CD4-positive, alpha-beta memory T cell (primary cell): ENCODE results near the gene NCEH1. TPM values are rescaled to one million over a fixed set of nuclear protein-coding genes. Genes with fewer than 3 reads are reported as not detected.

Experiments
- CTCF ChIA-PET: fragments of 350-600 bp; sonication (Branson Sonifier 250); formaldehyde crosslinking; loops from one replicate; lab custom pipeline; 2021; ENCODE audit warnings: inconsistent platforms; ENCODE audit not compliant: partially characterized antibody; lab: Charles Lee
- POLR2A ChIA-PET: fragments of 350-600 bp; sonication (Branson Sonifier 250); formaldehyde crosslinking; loops from one replicate; lab custom pipeline; 2021; ENCODE audit not compliant: partially characterized antibody; lab: Charles Lee
- DNase-seq, 5 donors: peaks; one replicate each; pipeline versions ENCODE4 v3.0.0 to v3.0.0-alpha.2; 2020 to 2022; ENCODE audit warnings: mixed read lengths in 1 of 5
- H3K27ac ChIP-seq: one replicate; pipeline ENCODE4 v1.7.0; 2013; ENCODE audit warnings: low read depth, low read length
- H3K27me3 ChIP-seq: 2 replicates; pipeline ENCODE4 v1.7.0; 2013; ENCODE audit warnings: mild to moderate bottlenecking, low read length, moderate library complexity; ENCODE audit not compliant: insufficient read depth
- H3K36me3 ChIP-seq: 2 replicates; pipeline ENCODE4 v1.7.0; 2013; ENCODE audit warnings: mild to moderate bottlenecking, low read length, moderate library complexity; ENCODE audit not compliant: insufficient read depth
- H3K4me1 ChIP-seq: 2 replicates; pipeline ENCODE4 v1.7.0; 2013; ENCODE audit warnings: mild to moderate bottlenecking, low read length, moderate library complexity; ENCODE audit not compliant: insufficient read depth
- H3K4me3 ChIP-seq, 2 donors: one replicate each; pipeline ENCODE4 v1.7.0; 2013; ENCODE audit warnings: low read length in 2 of 2, mild to moderate bottlenecking in 1 of 2
- H3K9me3 ChIP-seq, 2 donors: one replicate each; pipeline ENCODE4 v1.7.0; 2013; ENCODE audit warnings: low read length in 2 of 2, control low read depth in 1 of 2; ENCODE audit not compliant: control insufficient read depth in 1 of 2
- H3K27ac Mint-ChIP-seq, 7 donors: one replicate each; pipeline ENCODE4 v1.8.0; 2020 to 2021; ENCODE audit warnings: mixed read lengths in 7 of 7, mild to moderate bottlenecking in 6 of 7, inconsistent platforms in 3 of 7, moderate library complexity in 3 of 7
- H3K27me3 Mint-ChIP-seq, 2 donors: one replicate each; pipeline ENCODE4 v1.8.0; 2020 to 2021; ENCODE audit warnings: mixed read lengths in 2 of 2
- H3K36me3 Mint-ChIP-seq, 2 donors: one replicate each; pipeline ENCODE4 v1.8.0; 2020 to 2021; ENCODE audit warnings: mixed read lengths in 2 of 2, inconsistent platforms in 1 of 2, mild to moderate bottlenecking in 1 of 2
- H3K4me1 Mint-ChIP-seq, 4 donors: one replicate each; pipeline ENCODE4 v1.8.0; 2020 to 2021; ENCODE audit warnings: mixed read lengths in 4 of 4, mild to moderate bottlenecking in 1 of 4
- H3K4me3 Mint-ChIP-seq, 8 donors: one replicate each; pipeline ENCODE4 v1.8.0; 2020 to 2021; ENCODE audit warnings: mixed read lengths in 8 of 8, mild to moderate bottlenecking in 7 of 8, moderate library complexity in 6 of 8, inconsistent platforms in 3 of 8
- H3K9me3 Mint-ChIP-seq, 8 donors: one replicate each; pipeline ENCODE4 v1.8.0; 2020 to 2021; ENCODE audit warnings: mixed read lengths in 8 of 8, mild to moderate bottlenecking in 5 of 8, inconsistent platforms in 3 of 8, moderate library complexity in 1 of 8
- intact Hi-C: fragments of 100-400 bp; cut with micrococcal nuclease; formaldehyde crosslinking; loops from one replicate; pipeline ENCODE4 v1.15.1; 2023
- polyA plus RNA-seq, 2 donors: library from polyadenylated mRNA; unstranded; fragments of 300-500 nt; fragmentation: Illumina TruSeq; gene quantifications; one replicate each; pipeline ENCODE4 v1.2.3, GENCODE V29; 2021
- total RNA-seq, 2 experiments: library from RNA; stranded (reverse); gene quantifications; one replicate each; pipeline ENCODE4 v1.2.3, GENCODE V29; 2021

The NCEH1 gene
- total and polyA plus RNA-seq, 4 experiments from 2014 or later: 2.1 to 5.1 (median 3.4) TPM

DNA sequence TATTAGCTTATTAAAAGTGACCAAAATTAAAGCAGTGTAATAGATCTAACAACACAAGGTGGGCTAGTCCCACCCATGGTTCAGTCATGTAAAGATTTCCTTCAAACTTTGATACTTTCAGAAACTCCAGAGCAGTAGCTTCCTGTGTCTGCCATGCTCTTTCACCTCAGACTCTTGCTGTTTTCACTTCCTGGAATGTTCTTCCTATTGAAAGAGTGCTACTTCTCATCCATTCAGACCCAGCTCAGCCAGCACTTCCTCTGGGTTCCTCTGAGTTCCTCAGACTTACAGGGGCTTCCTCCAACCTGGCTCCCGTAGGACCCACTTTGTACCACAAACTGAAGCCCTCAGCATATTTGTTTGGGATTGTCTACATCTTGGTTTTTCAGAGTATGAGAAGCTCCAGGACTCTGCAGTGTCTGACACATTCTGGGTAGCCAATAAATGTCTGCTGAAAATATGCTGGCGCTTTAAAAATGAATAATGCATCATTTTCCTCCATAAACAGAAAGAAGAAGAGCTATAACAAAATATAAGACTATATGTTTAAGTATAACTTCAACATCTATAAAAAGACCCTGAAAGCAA is 18.0 kb downstream of the NCEH1 start:
- no peak overlapping the region for H3K27ac ChIP-seq
- CTCF ChIA-PET: interaction anchor here (0.6 to 3.7 kb wide), 7 partner anchors 10 to 361 kb away, joined by 3 to 21 read pairs (median 4); no protein-coding TSS in a partner anchor
- no peaks in the 10 kb centered on the region for H3K9me3 Mint-ChIP-seq
- H3K27me3 Mint-ChIP-seq: no peaks in the 10 kb centered on the region
- intact Hi-C loops: no loop called here
- DNase-seq: no peak
- no peak overlapping the region for H3K27ac Mint-ChIP-seq
- H3K4me3 ChIP-seq: no peak overlapping the region
- peaks cover 6% of the 10 kb centered on the region for H3K4me1 ChIP-seq
- no peaks in the 10 kb centered on the region for H3K36me3 ChIP-seq
- POLR2A ChIA-PET: no interaction called here
- H3K9me3 ChIP-seq: no peaks in the 10 kb centered on the region
- H3K4me1 Mint-ChIP-seq: peaks cover 3 to 13% (median 7%) of the 10 kb centered on the region in 4 donors
- H3K27me3 ChIP-seq: no peaks in the 10 kb centered on the region
- no peak overlapping the region for H3K4me3 Mint-ChIP-seq
- H3K36me3 Mint-ChIP-seq: no peaks in the 10 kb centered on the region

DNA sequence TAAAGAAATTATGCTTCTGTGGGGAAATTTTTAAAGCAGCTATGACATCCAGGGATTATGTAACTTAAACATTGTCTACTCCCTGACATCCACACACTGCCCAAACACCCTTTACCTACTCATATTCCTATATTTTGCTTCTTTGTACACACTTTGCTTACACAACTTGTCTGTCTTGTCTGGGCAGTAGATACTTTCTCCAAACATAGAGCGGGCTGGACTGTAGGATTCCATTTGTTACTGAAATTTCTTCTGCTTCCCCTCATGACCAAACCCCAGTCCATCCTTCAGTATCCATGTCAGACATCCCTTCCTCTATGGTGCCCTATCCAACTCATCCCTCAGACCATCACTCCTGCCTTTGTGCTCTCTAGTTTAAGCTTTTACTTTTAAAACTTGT is 19.9 kb downstream of the NCEH1 start:
- CTCF ChIA-PET: interaction anchor here (1.0 to 3.7 kb wide), 4 partner anchors 14 to 22 kb away, joined by 3 to 21 read pairs (median 10); partner anchors contain the start of gene NCEH1

DNA sequence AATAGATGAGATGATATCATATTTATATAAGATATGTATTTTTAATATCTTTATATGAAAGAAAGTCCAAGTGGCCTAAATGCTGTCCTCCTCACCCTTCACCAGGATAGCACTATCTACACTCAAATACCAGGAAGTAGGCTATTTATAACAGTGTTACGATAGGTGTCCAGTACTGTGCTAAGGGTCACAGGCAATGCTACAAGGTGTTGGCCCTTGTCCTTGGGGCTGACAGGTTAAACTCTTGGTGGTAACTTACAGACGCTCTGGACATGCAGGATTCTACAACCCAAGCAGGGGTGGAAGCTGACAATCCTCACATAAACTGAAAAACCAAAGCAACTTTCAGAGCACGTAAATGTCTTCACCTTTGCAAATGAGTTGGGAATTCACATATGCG is 22.3 kb downstream of the NCEH1 start:
- no peak overlapping the region for H3K27ac ChIP-seq
- H3K27me3 Mint-ChIP-seq: no peaks in the 10 kb centered on the region
- ChIA-PET CTCF (interaction anchor here (0.7 to 4.0 kb wide), 5 partner anchors 9 to 228 kb away, joined by 3 to 21 read pairs (median 4); no protein-coding TSS in a partner anchor), POLR2A (no interaction called here)
- intact Hi-C loops: no loop called here
- H3K36me3 ChIP-seq: no peaks in the 10 kb centered on the region
- no peak overlapping the region for H3K27ac Mint-ChIP-seq
- H3K4me1 ChIP-seq: peaks cover 6% of the 10 kb centered on the region
- no peaks in the 10 kb centered on the region for H3K9me3 ChIP-seq
- no peaks in the 10 kb centered on the region for H3K36me3 Mint-ChIP-seq
- no peak overlapping the region for H3K4me3 ChIP-seq
- H3K4me3 Mint-ChIP-seq: no peak overlapping the region
- peaks cover 3 to 14% (median 9%) of the 10 kb centered on the region in 4 donors for H3K4me1 Mint-ChIP-seq
- no peak for DNase-seq
- no peaks in the 10 kb centered on the region for H3K9me3 Mint-ChIP-seq
- no peaks in the 10 kb centered on the region for H3K27me3 ChIP-seq

More for the DNA sequence above, 19.9 kb downstream of the NCEH1 start:
- H3K27me3 ChIP-seq: no peaks in the 10 kb centered on the region
- intact Hi-C loops: no loop called here
- no peaks in the 10 kb centered on the region for H3K36me3 ChIP-seq
- Mint-ChIP-seq H3K4me1 (peaks cover 3 to 13% (median 8%) of the 10 kb centered on the region in 4 donors), H3K36me3 (no peaks in the 10 kb centered on the region), H3K27me3 (no peaks in the 10 kb centered on the region), H3K27ac (no peak overlapping the region), H3K4me3 (no peak overlapping the region), H3K9me3 (no peaks in the 10 kb centered on the region)
- H3K9me3 ChIP-seq: no peaks in the 10 kb centered on the region
- POLR2A ChIA-PET: no interaction called here
- no peak overlapping the region for H3K4me3 ChIP-seq
- H3K4me1 ChIP-seq: peaks cover 6% of the 10 kb centered on the region
- DNase-seq: no peak
- H3K27ac ChIP-seq: no peak overlapping the region

DNA sequence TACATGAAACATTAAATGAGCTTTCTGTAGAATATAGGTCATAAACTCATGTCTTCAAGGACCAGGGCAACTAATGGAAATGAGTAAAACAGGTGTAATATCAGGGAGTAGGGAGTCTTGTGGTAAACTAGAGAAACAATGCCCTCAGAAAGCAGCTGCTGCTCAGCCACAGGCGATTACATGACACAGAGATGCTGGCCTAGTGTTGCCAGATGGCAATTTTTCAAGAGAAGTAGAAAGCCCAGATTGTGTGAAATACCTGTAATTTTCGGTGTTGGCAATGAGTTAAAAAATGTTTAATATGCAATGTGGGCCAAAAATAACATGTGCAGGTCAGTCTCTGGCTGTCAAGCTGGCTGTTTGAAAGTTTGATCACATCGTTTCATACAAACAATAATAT is 23.4 kb downstream of the NCEH1 start:
- H3K36me3 Mint-ChIP-seq: no peaks in the 10 kb centered on the region
- no peak overlapping the region for H3K27ac ChIP-seq
- intact Hi-C loops: no loop called here
- H3K27ac Mint-ChIP-seq: no peak overlapping the region
- no peaks in the 10 kb centered on the region for H3K36me3 ChIP-seq
- H3K27me3 ChIP-seq: no peaks in the 10 kb centered on the region
- no peak overlapping the region for H3K4me3 Mint-ChIP-seq
- no peak for DNase-seq
- POLR2A ChIA-PET: no interaction called here
- H3K27me3 Mint-ChIP-seq: no peaks in the 10 kb centered on the region
- H3K4me1 Mint-ChIP-seq: peaks cover 0 to 6% (median 2%) of the 10 kb centered on the region in 4 donors
- H3K9me3 ChIP-seq: no peaks in the 10 kb centered on the region
- H3K4me3 ChIP-seq: no peak overlapping the region
- peaks cover under 1% of the 10 kb centered on the region for H3K4me1 ChIP-seq
- CTCF ChIA-PET: interaction anchor here (3.3 to 4.0 kb wide), 2 partner anchors 10 to 14 kb away, joined by 13 to 21 read pairs; no protein-coding TSS in a partner anchor
- no peaks in the 10 kb centered on the region for H3K9me3 Mint-ChIP-seq

DNA sequence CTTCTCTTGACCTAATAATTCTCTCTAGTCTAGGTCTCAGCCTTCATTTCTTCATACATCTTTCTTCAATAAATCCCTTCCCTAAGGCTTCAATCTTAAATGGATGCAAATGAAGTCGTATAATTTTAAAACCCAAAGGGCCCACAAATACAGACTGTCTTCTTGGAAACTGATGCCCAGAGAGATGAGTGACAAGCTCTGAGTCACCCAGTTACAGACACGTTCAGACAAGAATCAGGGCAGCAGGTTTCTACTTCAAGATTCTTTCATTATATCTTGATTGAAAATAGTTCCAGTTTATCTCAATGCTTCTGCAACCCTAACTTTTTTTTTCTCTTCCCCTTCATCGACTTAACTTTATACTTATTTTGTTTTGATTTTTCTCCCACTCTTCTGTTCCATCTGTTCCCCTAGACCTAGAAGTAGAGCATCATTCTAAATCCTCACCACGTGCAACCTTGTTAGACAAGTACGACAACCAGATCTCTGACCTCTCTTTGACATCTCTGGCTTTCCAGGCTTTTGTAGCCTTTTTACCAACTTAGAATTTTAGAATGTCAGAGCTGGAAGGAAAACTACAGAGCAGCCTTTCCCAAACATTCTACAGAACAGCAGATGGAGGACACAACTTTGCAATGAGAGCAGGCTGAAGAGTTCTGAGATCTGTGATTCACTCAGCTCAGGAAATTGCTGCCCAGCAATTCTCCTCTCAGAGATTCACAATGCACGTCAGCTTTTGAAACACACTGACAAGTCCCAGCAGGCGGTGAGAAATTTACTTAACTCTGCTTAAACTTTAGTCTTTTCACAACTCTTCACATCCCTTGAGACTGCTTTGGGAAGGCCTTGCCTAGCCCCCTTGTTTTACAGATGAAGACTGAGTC is 25.3 kb downstream of the NCEH1 start:
- CTCF ChIA-PET: interaction anchor here (0.7 to 4.0 kb wide), 4 partner anchors 8 to 18 kb away, joined by 3 to 21 read pairs (median 10); no protein-coding TSS in a partner anchor

DNA sequence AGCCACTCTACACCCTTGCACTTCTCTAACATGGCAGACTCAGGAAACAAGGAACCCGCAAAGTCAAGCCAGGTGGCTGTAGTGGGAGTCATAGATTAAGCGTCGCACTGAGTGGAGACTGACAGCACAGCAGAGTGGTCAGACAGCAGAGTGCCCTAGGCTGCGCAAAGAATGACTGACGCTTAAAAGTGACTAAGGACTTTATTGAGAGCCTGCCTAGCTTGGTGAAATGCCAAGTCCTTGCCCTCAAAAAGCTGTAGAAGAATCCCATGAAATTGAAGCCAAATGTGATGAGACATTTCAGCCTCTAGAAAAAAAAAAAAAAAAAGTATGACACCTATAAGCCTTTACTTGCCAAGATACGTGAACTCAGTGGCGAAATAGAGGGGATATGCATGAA is 30.2 kb downstream of the NCEH1 start:
- ChIA-PET POLR2A (no interaction called here), CTCF (no interaction called here)
- no peak overlapping the region for H3K4me3 Mint-ChIP-seq

More for the DNA sequence above, 25.3 kb downstream of the NCEH1 start:
- Histone ChIP-seq H3K4me1 (no peaks in the 10 kb centered on the region), H3K9me3 (no peaks in the 10 kb centered on the region), H3K27ac (no peak overlapping the region), H3K4me3 (no peak overlapping the region), H3K27me3 (no peaks in the 10 kb centered on the region), H3K36me3 (no peaks in the 10 kb centered on the region)
- no peak for DNase-seq
- Mint-ChIP-seq H3K27ac (no peak overlapping the region), H3K4me1 (peaks cover 0 to 5% (median 2%) of the 10 kb centered on the region in 4 donors), H3K4me3 (no peak overlapping the region), H3K36me3 (no peaks in the 10 kb centered on the region), H3K9me3 (no peaks in the 10 kb centered on the region), H3K27me3 (peaks cover 0 to 1% of the 10 kb centered on the region in 2 donors)
- intact Hi-C loops: no loop called here
- POLR2A ChIA-PET: no interaction called here

DNA sequence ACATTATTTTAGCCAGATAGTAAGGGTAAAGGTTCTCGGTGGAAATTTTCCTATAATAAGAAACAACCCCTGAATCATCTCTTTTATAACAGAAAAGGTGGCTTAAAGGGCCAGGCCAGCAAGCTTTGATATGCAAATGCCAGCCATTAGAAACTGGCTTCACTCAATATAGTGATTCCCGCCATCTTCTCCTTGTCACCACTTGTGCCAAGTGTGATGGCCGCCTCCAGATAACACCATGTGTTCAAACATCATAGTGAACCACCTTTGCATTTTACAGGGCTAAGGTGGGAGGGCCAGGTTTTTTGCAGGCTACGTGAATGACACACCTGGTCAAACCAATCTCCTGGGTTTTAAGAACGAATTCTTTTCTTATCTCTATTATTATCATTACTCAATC is 31.3 kb downstream of the NCEH1 start:
- Mint-ChIP-seq H3K9me3 (no peaks in the 10 kb centered on the region), H3K36me3 (peaks cover 0 to 3% of the 10 kb centered on the region in 2 donors), H3K27me3 (peaks cover 0 to 1% of the 10 kb centered on the region in 2 donors), H3K4me3 (no peak overlapping the region), H3K27ac (no peak overlapping the region), H3K4me1 (peaks cover 0 to 5% (median 3%) of the 10 kb centered on the region in 4 donors)
- ChIA-PET CTCF (no interaction called here), POLR2A (no interaction called here)
- no peak for DNase-seq
- intact Hi-C loops: no loop called here
- H3K4me3 ChIP-seq: no peak overlapping the region
- H3K36me3 ChIP-seq: no peaks in the 10 kb centered on the region
- no peaks in the 10 kb centered on the region for H3K9me3 ChIP-seq
- H3K4me1 ChIP-seq: no peaks in the 10 kb centered on the region
- H3K27me3 ChIP-seq: no peaks in the 10 kb centered on the region
- no peak overlapping the region for H3K27ac ChIP-seq

More for the DNA sequence above, 30.2 kb downstream of the NCEH1 start:
- no peak overlapping the region for H3K27ac Mint-ChIP-seq
- H3K27me3 Mint-ChIP-seq: peaks cover 0 to 1% of the 10 kb centered on the region in 2 donors
- Histone ChIP-seq H3K27ac (no peak overlapping the region), H3K27me3 (no peaks in the 10 kb centered on the region), H3K9me3 (no peaks in the 10 kb centered on the region), H3K36me3 (no peaks in the 10 kb centered on the region), H3K4me1 (no peaks in the 10 kb centered on the region), H3K4me3 (no peak overlapping the region)
- DNase-seq: no peak
- intact Hi-C loops: no loop called here
- H3K9me3 Mint-ChIP-seq: no peaks in the 10 kb centered on the region
- H3K4me1 Mint-ChIP-seq: peaks cover 0 to 8% (median 2%) of the 10 kb centered on the region in 4 donors
- H3K36me3 Mint-ChIP-seq: peaks cover 0 to 3% of the 10 kb centered on the region in 2 donors
